HCEC 1CT (cell line): ENCODE results near the gene SLC46A1.

ENCODE experiments used
- DNase-seq: peaks from one replicate; pipeline ENCODE4 v3.0.0-alpha.2; 2017

Gene SLC46A1

DNA sequence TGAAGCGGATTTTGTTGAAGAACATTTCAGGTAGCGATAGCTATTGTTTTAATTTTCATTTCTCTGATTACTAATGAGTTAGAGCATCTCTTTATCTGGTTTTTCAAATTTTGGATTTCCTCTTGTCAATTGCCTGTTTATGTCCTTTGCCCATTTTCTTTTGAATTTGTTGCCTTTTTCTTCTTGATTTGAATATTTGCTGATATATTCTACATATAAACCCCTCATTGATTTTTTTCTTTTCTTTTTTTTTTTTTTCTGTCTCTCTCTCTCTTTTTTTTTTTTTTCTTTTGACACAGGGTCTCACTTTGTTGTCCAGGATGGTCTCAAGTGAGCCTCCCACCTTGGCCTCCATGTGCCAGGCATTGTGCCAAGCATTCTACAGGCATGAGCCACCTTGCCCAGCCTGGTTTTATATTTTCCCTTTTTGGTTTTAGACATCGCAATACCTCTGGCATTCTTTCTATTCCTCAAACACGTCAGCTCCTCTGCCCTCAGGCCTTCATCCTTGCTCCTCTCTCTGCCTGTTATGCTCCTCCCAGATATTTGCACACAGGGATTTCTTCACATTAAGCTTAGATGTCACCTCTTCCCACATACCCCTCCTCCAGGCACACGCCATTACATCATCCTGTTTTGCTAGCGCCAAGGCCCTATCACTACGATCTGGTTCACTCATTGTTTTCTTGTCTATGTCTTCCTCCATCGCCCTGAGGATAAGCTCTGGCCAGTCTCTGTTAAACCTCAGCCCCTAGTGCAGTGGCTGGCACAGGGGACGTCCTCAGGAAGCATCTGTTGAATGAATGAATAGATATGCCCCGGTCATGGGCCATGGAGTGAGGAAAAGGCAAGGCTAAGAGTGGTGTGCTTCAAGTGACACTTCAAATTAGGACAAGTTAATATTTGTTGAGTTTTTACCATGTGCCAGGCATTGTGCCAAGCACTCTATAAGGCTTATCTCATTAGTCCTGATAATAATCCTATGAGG lies 25.9 kb downstream of the SLC46A1 start:
- no peak for DNase-seq

DNA sequence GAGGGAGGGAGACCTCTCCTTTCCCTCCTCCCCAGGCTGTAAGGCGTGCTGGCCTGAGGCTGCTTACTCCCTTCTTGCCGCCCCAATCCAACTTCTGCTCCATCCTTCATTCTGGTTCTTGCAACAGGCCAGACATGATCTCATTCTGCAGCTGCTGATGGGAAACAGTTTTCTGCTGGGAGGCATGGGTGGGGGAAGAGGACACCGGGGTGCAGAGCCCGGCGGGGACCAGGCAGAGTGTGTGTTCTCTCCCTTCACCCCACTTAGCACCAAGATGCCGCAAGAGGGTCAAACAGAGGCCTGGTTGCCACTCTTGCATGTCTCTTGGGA lies 33.1 kb downstream of the SLC46A1 start:
- no peak for DNase-seq

DNA sequence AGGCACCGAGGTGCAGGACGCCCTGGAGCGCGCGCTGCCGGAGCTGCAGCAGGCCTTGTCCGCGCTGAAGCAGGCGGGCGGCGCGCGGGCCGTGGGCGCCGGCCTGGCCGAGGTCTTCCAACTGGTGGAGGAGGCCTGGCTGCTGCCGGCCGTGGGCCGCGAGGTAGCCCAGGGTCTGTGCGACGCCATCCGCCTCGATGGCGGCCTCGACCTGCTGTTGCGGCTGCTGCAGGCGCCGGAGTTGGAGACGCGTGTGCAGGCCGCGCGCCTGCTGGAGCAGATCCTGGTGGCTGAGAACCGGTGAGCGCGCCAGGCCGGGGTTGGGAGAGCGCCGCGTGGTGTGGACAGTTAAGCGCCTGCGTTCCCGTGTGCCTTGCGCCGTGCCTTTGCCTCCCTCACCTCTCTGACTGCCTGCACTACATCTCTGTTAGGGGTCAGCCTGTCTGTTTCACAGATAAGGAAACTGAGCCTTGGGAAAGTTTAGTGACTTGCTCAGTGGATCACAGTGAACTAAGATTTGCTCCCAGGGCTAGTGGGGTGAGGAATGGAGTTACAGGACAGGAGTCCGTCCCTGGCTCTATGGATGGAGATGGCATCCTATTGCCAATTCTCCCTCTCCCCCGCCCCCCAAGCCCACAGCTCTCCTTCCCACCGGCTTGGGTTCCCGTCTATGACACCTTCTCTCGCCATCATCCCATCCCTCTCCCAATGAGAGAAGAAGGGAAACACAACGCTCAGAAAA lies 33.6 kb downstream of the SLC46A1 start:
- DNase-seq, result peak; percentile 15

DNA sequence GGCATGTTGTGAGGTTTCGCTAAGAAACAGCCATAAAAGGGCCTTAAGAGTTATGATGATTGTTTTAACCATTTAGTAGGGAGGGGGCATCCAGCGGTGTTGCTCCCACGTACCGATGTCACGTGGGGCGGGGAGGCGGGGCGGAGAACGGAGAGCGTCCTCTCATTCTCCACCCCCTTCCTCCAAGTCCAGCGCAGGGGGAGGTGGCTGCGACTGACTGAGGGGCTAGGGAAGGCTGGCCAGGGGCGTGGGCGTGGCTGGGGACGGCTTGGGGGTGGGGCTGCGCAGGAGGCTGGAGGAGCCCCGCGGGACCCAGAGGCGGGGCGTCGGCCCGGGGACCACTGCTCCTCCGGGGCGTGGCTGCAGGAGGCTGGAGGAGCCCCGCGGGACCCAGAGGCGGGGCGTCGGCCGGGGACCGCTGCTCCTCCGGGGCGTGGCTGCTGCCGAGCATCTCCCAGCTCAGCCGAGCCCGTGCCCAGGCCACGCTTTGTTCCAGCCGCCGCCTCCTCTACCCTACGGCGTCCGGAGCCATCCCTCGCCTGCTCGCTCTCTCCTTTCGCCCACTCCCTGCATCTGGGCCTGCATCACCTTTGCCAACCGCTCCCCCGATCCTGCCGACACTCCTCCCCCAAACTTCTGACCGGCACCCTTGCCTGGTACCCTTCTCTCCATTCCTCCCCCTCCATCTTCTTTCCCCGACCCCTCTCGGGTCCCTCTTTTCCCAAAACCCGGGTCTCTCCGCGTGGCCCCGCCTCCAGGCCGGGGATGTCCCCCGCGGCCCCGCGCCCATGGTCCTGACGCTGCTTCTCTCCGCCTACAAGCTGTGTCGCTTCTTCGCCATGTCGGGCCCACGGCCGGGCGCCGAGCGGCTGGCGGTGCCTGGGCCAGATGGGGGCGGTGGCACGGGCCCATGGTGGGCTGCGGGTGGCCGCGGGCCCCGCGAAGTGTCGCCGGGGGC lies 34.5 kb downstream of the SLC46A1 start, which contains the start of gene SARM1:
SARM1 (plus strand) TSS at position 450 of the 958 bp plus-strand sequence; CDS start at position 789, 339 bp downstream.
- DNase-seq, result peak; percentile 75

DNA sequence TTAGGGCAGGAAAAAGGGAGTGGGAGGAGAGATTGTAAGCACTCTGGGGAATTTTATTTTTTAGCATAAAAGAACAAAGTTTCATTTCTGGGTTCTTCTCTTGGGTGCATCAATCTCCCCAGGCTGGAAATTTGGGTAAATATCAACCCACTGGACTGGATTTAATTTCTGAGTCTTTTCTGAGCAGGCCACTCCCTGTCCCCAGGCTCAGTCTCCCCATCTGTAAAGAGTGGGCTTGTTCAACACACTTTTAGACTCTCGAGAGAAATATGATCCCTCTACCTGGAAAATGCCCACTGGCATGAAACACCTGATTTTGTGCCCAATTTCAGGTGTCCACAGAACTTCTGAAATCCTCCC lies 35.3 kb downstream of the SLC46A1 start:
- DNase-seq, result no peak

DNA sequence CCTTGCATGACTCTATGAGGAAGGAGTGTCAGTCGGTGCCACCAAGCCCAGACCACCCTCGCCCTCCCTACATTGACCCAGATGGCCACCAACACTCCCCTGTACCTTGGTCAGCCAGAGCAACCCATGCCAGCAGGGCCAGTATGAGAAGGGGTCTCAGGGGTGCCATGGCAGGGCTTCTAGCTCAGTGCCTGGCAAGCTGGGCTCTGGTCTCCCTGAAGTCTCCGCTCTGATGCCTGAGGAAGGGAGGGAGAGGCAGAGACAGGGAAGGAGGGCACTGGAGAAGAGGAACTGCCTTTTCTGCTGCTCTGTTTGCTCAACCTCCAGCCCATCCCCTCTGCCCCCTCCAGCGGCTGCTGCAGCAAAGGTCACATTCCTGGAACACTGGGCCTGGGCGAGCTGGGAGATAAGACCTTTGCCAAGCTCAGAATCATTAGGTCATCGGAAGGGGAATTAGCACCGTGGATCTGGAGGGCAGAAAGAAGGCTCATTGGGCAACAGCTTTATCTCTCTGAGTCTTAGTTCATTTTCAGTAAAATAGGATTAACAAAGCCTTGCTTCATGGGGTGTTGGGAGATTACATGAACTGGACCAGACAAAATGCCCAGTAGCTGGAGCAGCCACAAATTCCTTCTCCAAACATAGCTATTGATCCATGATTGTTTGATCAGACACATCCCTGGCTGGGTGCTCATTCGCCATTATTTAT lies 35.8 kb downstream of the SLC46A1 start, which contains the start of gene VTN:
VTN (minus strand) TSS at position 273 of the 709 bp plus-strand sequence; CDS start at position 169, 104 bp downstream.
- peak; percentile 31 for DNase-seq

DNA sequence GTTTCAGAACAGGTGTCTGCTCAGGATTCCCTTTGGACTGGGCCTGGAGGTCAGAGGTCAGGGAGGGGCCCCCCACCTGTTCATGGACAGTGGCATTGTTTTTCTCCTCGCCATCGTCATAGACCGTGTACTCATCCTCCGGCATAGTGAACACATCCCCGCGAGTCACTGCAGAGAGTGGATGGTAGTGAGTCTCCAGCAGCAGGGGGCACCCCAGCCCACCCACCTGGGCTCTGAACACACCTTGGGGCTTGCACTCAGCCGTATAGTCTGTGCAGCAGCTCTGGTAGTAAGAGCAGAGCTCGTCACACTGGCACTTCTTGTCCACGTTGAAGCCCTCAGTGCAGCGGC lies 36.4 kb downstream of the SLC46A1 start:
- no peak for DNase-seq

DNA sequence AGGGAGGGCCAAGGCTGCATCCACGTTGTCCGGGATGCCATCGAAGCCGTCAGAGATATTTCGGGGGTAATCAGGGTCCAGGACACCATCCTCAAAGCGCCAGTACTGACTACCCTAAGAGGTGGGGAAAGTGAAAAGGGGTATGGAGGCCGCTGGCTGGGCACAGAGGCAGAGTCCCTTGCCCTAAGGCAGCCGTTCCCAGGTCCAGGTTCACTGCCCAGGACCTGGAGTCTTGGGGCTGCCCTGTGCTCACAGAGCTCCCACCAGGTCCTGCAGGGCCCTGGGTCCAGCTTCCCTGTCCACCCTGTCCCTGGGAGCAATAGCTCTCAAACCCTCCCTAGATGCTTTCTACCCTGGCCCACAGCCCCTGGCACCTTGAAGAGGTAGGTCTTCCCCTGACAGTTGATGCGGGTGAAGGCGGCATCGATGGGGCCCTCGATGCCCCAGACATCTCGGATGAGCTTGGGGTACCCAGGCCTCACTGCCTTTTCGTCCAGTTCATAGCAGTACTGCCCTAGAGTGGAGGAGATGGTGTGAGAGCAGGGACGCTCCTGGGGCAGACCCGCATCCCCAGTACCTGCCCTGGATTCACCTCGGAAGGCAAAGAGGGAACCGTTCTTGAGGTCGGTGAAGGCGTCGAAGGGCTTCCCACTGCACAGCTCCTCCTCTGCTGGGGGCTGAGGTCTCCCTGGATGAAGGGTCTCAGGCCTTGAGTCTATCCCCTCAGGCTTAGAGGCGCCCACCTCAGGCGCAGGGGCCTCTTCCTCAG lies 36.9 kb downstream of the SLC46A1 start:
- no peak for DNase-seq

DNA sequence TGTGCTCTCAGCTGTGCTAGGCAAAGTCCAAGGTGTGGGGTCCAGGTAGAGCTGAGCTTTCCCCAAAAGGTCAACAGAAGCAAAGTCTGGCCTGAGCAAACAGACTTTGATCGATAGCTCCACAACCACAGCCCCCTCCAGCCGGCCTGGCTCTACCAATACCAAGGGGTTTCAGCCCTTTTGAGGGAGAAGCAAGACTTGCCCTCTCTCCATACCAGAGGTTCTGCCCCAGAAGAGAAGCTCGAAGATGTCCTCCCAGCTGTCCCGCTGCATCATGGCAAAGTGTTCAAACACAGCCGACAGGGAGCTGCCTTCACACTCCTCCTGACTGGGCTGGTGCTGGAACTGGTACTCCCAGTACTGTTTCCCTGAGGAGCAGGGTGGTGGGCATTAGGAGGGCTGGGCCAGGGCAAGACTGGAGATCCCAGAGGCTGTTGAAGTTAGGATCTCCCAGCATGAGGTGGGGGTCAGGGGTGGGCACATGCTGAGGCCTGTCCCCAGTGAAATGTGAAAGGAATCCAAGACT lies 37.6 kb downstream of the SLC46A1 start:
- no peak for DNase-seq

DNA sequence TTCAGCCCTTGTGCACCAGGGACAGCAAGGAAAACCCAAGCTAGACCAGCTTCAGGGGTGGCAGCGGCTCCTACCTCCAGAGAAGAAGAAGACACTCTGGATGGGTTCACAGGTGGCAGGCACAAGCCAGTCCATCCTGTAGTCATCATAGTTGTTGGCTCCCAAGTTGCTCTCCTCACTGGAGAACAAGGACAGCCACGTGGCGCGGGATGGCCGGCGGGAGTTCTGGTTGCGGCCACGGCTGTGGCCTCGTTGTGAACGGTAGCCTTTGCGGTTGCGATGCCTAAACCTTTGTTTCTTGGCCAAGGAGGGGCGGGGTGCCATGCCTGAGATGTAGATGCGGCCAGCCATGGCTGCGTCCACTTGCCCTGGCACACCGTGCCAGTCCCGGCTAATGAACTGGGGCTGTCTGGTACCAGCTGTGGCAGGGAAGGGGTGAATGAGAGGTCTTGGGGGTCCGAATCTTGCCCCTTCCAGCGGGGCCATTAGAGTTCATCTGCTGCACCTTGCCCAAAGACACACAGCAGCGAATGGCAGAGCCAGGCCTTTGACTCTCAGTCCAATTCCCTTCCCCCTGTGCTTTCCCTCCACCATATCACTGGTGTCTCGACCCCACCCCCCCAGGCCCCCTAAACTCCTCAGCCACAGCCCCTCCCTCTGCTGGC lies 38.2 kb downstream of the SLC46A1 start:
- DNase-seq, result no peak

DNA sequence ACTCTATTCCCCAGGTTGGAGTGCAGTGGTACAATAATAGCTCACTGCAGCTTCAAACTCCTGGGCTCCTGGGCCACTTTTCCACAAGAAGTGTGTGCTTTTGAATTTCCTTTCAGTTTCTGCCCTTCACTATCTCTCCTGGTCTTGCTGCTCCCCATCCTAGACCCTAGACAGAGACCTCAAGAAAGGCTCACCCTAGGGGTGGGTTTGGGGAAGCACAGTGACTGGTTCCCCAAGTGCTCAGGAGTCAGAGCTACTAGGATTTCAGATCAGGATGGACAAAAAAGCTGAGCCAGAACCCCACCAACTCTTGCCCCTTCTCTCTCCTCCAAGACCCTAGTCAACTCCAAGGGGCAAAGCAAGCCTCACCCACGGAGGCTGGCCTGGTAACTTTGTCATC lies 39.4 kb downstream of the SLC46A1 start:
- no peak for DNase-seq

DNA sequence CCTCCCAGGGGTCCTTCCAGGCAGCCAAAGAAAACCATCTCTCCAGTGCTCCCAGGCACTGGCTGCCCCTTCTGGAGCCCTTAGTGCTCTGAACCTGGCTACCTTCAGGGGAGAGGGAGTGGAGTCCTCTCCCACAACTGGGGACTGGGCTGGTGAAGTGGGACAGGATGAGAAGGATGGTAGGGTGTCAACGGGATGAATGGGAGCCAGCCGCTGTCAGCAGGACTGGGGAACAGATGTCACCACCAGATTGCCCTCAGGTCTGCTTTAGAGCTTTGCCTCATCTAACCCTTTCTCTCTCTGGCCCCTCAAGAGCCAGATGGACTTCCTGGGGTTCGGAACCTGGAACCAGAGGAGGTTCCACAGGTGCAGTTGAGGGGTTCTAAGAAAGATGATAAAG lies 40.5 kb downstream of the SLC46A1 start:
- no peak for DNase-seq

DNA sequence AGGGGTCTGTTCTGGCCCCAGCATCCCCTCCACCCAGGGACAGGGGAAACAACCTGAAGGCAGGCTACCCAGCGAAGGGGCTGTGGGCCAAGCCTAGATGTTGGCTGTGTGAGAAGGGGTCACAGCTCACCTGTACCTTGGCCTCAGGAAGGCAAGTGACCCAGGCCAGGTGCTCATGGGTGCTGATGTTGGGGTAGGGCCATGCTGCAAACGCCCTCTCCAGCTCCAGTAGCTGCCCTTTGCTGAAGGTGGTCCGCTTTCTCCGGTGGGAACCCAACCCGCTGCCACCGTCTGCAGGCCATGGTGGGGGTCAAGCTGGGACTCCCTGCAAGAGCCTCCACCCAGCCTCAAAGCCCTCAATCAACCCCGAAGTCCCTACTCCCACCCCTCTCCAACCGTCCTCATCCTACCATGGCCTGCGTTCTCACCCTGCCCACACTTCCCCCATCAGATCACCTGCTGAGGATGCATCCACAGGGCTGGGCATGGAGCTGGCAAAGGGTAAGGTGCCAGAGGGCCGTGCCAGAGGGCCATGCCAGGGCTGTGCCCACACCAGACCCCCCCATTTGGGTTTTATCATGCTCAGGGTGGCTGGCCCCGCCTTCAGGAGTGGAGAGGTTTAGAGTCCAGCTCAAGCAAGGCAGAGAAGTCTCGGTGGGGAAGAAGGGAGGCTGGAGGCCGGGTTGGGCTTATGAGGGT lies 41.2 kb downstream of the SLC46A1 start, which contains the start of gene SEBOX:
SEBOX (minus strand) TSS at position 535 of the 699 bp plus-strand sequence; CDS start at position 487, 48 bp downstream.
- DNase-seq, result no peak

DNA sequence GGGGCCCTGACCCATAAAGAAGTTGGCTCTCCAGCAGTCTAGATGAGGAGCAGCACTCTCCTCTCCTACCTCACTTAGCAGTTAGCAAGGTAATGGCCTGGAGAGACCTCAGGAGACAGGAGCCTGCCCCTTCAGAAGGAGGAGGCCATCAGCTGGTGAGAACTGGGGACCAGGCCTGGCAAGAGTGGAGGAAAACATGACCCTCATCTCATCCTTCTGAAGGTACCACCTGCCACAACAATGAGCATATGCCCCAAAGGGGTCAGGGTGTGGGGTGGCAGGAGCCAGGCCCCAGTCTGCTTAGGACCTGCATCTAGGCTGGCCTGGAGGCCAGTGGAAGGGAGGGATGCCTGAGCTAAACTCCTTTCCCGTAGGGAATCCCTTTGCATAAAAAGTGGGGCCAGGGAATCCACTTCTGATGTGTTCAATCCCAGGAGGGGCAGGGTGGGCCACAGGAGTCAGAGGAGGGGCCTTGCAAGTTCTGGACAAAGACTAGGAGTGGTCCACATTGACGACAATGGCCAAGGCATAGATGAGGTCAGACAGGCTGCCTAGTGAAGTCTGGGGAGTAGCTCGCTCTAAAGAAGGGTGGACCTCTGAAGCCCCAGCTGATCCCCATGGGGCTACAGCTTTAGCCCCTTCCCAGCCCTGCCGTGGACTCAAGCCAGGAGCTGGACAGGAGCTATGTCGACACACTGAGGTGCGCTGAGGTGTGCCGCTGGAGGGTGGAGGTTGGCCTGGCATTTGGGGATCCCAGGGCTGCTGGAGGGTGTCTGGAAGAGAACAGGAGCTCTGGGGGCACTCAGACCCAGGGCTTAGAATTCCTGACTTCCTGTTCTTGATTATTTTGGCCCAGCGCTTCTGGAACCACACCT lies 42.0 kb downstream of the SLC46A1 start:
- no peak for DNase-seq

DNA sequence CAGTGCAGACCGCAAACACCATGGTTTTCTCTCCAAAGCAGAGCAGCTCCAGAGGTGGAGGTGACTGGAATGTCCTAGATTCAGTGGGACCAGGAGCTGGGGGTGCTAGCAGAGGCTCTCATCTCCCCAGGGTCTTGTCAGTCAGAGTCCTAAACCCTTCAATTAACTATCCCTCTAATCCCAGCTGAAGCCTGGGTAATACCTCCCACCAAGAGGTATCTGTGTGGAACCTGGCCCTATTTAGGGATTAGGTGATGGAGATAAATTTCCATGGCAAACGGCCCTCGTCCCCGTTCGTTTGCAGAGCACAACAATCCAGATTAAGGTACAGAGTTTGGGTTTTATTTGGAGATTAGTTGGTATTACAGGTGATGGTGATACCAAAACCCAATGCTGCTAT lies 42.8 kb downstream of the SLC46A1 start:
- no peak for DNase-seq

DNA sequence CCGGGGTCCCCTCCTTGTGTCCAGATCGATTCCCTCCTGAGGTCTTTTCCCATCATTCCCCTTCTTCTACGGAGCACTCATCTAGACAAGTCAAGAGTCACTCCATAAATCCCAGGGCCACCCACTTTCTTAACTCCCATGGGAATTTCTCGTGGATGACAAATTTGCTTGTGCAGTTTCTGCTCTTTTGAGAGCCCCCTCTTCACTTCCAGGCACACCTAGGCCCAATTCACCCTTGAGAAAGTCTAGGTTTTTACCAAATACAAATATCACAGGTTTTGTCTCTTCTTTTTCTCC lies 48.2 kb downstream of the SLC46A1 start:
- no peak for DNase-seq

DNA sequence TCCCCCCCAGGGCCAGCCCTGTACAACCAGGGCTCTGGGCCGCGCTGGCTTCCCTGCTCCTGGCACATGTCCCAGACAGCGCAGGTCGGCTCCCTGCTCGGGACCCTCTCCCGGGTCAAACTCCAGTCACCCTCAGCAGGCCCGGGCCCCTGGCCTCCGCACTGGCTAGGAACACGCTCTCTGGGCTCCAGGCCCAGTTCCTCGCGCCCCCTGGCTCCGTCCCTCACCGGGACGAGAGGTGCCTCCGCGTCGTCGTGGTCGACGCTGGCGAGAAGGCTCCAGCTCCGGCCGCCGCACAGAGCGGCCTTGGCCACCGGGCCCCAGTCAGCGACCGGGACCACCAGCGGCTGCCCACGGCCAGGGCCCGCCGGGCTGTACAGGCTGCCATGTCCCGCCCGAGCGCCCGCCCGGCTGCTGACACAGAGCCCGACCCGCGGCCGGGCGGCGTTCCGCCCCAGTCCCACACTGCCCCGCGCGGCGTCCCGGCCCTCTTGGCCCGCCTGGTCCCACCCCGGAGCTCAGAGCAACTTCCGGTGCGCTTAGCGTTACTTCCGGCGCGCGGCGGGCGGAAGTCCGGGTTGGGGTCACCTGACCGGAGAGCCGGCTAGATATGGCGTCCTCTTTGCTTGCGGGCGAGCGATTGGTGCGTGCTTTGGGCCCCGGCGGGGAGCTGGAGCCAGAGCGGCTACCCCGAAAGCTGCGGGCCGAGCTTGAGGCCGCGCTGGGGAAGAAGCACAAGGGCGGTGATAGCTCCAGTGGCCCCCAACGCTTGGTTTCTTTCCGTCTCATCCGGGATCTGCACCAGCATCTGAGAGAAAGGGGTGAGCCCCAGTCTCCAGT lies 48.7 kb downstream of the SLC46A1 start, which contains the start of gene POLDIP2:
POLDIP2 (minus strand) TSS at position 467 of the 840 bp plus-strand sequence; CDS start at position 388, 79 bp downstream.
- peak; percentile 95 for DNase-seq

DNA sequence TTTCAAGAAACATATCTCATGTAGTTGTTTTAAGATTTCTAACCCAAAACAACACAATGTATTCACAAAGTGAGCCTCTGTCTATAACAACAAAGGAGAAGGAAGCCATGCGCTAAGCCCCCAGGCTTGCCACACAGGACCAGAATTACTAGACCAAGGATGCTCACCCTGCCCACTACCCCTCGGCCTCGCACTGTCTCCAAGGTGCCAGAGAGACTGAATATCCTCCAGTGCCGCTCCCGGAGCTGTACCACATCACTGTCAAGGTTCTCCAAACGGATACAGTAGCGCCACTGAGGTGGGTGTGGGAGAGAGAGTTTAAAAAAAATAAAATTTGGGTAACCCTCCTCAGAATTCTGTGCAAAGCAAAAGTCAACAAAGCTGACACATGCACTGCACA lies 55.7 kb downstream of the SLC46A1 start:
- DNase-seq, result no peak
